Measurements from ENCODE around the gene KLHL22.

Gene KLHL22

DNA sequence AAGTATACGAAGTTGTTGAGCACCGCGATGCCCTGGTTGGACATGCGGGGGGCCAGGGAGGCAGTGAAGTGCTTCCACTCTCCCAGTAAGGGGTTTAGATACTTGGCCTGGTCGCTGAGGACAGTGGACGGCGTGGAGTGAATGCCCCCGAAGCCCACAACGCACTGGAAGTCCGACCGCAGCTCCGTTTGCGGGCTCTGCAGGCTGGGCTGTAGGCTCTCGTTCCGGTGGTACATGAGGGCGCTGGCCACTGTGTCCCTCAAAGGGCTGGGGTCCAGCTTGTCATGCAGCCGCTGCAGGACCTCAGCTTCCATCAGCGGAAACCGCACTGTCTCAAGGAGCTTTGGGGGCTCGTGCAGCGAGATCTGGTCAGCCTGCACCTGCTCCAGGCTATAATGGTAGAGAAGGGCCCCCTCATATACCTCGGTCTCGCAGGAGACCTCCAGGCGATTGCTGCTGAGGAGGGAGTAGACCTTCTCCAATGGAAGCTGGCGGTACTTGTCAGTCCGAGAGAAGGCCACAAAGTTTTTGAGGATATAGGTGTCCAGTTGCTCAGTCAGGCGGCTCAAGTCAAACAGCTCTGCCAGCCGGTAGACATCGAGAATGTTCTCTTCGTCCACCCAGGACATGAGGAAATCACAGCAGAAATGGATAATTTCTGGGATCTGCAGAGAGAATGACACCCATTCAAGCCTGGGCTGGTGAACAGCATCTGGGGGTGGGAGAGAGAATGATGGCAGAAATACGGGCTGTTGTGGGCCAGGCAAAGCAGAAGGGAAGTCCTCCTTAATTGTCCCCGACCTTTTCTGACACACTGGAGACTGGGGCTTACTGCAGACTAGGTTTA, 30.5 kb downstream of the KLHL22 start:
- TF ChIP-seq, protein P1, sequence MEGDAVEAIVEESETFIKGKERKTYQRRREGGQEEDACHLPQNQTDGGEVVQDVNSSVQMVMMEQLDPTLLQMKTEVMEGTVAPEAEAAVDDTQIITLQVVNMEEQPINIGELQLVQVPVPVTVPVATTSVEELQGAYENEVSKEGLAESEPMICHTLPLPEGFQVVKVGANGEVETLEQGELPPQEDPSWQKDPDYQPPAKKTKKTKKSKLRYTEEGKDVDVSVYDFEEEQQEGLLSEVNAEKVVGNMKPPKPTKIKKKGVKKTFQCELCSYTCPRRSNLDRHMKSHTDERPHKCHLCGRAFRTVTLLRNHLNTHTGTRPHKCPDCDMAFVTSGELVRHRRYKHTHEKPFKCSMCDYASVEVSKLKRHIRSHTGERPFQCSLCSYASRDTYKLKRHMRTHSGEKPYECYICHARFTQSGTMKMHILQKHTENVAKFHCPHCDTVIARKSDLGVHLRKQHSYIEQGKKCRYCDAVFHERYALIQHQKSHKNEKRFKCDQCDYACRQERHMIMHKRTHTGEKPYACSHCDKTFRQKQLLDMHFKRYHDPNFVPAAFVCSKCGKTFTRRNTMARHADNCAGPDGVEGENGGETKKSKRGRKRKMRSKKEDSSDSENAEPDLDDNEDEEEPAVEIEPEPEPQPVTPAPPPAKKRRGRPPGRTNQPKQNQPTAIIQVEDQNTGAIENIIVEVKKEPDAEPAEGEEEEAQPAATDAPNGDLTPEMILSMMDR (IDR thresholded peaks at IDR 0.05; ENCODE audit: low read length, missing control alignments) = no peak
- DNase-seq (ENCODE audit: low read depth) = no peak
- H3K4me3 ChIP-seq (replicated peaks; ENCODE audit: low read depth, low read length) = no peak overlapping the region

GRCh38 chr22:20464096-20464614, 31.4 kb downstream of the KLHL22 start:
- no peak for DNase-seq (ENCODE audit: low read depth)
- TF ChIP-seq, protein P1 (IDR thresholded peaks at IDR 0.05; ENCODE audit: low read length, missing control alignments) = no peak

GRCh38 chr22:20463324-20464095, 32.1 kb downstream of the KLHL22 start:
- DNase-seq (ENCODE audit: low read depth) = no peak
- TF ChIP-seq, protein P1 (IDR thresholded peaks at IDR 0.05; ENCODE audit: low read length, missing control alignments) = no peak
- no peak overlapping the region for H3K4me3 ChIP-seq (replicated peaks; ENCODE audit: low read depth, low read length)

More at GRCh38 chr22:20464096-20464614, 31.4 kb downstream of the KLHL22 start:
- H3K4me3 ChIP-seq (replicated peaks; ENCODE audit: low read depth, low read length) = no peak overlapping the region

DNA sequence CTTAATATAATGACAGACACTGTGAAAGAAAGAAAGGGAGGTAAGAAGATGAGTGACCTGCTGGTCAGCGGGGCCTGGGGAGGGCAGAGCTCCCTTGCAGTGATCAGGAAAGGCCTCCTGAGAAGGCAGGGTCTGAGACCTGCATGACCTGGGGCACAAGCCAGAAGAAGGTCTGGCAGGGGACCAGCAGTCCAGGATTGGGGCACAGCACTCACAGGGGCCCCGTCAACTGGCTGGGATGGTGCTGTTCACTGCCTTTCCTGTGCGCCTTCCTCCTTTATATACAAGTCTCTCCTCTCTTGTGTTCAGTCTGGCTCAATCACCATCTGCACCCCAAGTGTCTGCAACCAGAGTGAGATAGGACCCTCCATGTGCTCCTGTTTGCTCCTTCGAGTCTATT, 35.7 kb downstream of the KLHL22 start:
- no peak for DNase-seq (ENCODE audit: low read depth)
- no peak overlapping the region for H3K4me3 ChIP-seq (replicated peaks; ENCODE audit: low read depth, low read length)
- TF ChIP-seq, protein P1 (IDR thresholded peaks at IDR 0.05; ENCODE audit: low read length, missing control alignments) = no peak

DNA sequence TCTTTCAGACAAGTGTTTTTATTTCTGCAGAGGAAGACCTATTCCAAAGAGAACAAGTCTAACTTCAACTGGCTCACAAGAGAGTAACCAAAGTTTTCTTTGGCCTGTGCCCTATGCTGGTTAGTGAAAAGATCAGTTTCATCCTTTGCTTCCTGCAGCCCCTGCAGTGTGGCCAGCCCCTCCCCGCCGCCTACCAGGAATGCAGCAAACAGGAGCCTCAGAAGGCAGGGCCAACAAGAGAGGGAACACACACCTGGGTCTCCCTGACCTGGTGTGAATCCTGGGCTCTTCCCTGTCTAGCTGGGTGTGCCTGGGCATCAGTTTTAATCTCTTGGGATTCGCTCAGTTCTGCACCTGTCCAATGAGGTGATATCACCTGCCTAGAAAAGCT, 36.4 kb downstream of the KLHL22 start:
- DNase-seq (ENCODE audit: low read depth) = no peak
- TF ChIP-seq, protein P1 (IDR thresholded peaks at IDR 0.05; ENCODE audit: low read length, missing control alignments) = no peak
- H3K4me3 ChIP-seq (replicated peaks; ENCODE audit: low read depth, low read length) = no peak overlapping the region

DNA sequence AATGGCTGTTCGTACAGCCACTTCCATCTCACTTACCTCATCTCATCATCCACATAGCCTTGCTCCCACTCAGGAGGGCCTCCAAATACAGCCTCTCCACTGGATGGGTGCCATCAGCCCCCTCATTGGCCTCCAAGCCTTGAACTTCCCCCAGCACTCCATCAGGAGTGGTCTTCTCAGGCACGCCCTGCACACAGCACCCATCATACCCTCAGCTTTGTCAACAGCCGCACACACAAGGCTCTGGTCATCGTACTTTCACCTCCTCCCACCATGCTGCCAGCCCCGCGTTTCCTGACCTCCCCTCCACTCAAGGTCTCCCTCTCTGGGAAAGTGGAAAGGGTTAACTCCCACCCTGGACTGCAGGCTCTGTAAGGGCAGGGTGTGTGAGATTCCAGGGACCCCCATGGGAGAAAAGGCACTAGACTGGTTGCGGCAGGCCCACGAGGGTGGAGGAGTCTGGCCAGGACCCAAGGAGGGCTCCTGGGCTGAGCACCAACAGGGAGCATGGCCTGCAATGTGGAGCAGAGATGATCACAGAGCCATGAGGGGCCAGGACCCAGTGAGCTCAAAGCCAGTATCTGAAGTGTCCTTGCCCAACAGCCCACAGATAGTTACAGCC, 37.0 kb downstream of the KLHL22 start:
- no peak overlapping the region for H3K4me3 ChIP-seq (replicated peaks; ENCODE audit: low read depth, low read length)
- DNase-seq (ENCODE audit: low read depth) = no peak
- TF ChIP-seq, protein P1 (IDR thresholded peaks at IDR 0.05; ENCODE audit: low read length, missing control alignments) = no peak

All from fibroblast of pulmonary artery (primary cell).